Panc1 (cell line): ENCODE results near the gene ATRNL1. TPM values are rescaled to one million over a fixed set of nuclear protein-coding genes. Genes with fewer than 3 reads are reported as not detected.

Experiments used
- ATAC-seq: fragments of 200-7000 bp; cut with Tn5 transposase; 2 replicates; pipeline ENCODE4 v1.9.1; 2020; ENCODE audit warnings: mild to moderate bottlenecking, moderate library complexity
- BruUV-seq: library from RNA; stranded (reverse); fragments of 400-500 nt; replicated peaks from 2 replicates; lab custom pipeline; 2021; lab: Mats Ljungman, UMichigan
- CTCF ChIA-PET: fragments of 300-600 bp; sonication (Branson Sonifier 250); formaldehyde crosslinking; loops from one replicate; lab custom pipeline; 2022; ENCODE audit warnings: antibody characterized with exemption; lab: Charles Lee
- POLR2A ChIA-PET: fragments of 300-600 bp; sonication (Branson Sonifier 250); formaldehyde crosslinking; loops from one replicate; lab custom pipeline; 2022; ENCODE audit warnings: antibody characterized with exemption; lab: Charles Lee
- DNase-seq: peaks from one replicate; pipeline ENCODE4 v3.0.0-alpha.2; 2010; ENCODE audit warnings: low read depth, low spot score
- H3K27ac ChIP-seq: 2 replicates; pipeline ENCODE4 v1.5.1; 2011; ENCODE audit warnings: mild to moderate bottlenecking, low read length, inconsistent platforms
- H3K27me3 ChIP-seq: fragments of 200-500 bp; sonication (Bioruptor generic); 2 replicates; pipeline ENCODE4 v1.6.0; 2014; ENCODE audit warnings: low read length, inconsistent platforms; ENCODE audit not compliant: control insufficient read depth, insufficient read depth
- H3K36me3 ChIP-seq: fragments of 200-500 bp; sonication (Bioruptor generic); 2 replicates; pipeline ENCODE4 v1.5.1; 2014; ENCODE audit warnings: inconsistent platforms, mild to moderate bottlenecking, low read length, moderate library complexity; ENCODE audit not compliant: control insufficient read depth, insufficient read depth
- H3K4me1 ChIP-seq: 2 replicates; pipeline ENCODE4 v1.5.1; 2011; ENCODE audit warnings: inconsistent platforms, mild to moderate bottlenecking, low read length, moderate library complexity; ENCODE audit not compliant: control insufficient read depth, insufficient read depth
- H3K4me3 ChIP-seq, 2 experiments: 2 replicates each; pipeline ENCODE4 v1.5.1; 2011 to 2012; ENCODE audit warnings: low read depth in 2 of 2, low read length in 2 of 2, mild to moderate bottlenecking in 2 of 2, inconsistent platforms in 1 of 2, moderate library complexity in 1 of 2
- H3K9me3 ChIP-seq: fragments of 200-500 bp; sonication (Bioruptor generic); 2 replicates; pipeline ENCODE4 v1.5.1; 2014; ENCODE audit warnings: low read depth, mild to moderate bottlenecking, inconsistent platforms, low read length, moderate library complexity; ENCODE audit not compliant: control insufficient read depth, insufficient read depth
- CTCF ChIP-seq: fragments of 450-650 bp; IDR thresholded peaks from 2 replicates; pipeline ENCODE4 v1.5.1; 2017; ENCODE audit warnings: mild to moderate bottlenecking
- POLR2AphosphoS5 ChIP-seq: IDR thresholded peaks from 2 replicates; pipeline ENCODE4 v1.6.1; 2012; ENCODE audit warnings: mild to moderate bottlenecking, low read depth, low read length, moderate library complexity
- REST ChIP-seq, 2 experiments: IDR thresholded peaks; 2 replicates each; pipeline ENCODE4 v1.6.1; 2011 to 2012; ENCODE audit warnings: low read depth in 2 of 2, control low read depth in 1 of 2, low read length in 1 of 2, mild to moderate bottlenecking in 1 of 2, moderate library complexity in 1 of 2; ENCODE audit not compliant: insufficient read depth in 1 of 2
- SIN3A ChIP-seq: IDR thresholded peaks from 2 replicates; pipeline ENCODE4 v1.6.1; 2012; ENCODE audit warnings: low read depth, mild to moderate bottlenecking, low read length, moderate library complexity, borderline replicate concordance; ENCODE audit not compliant: insufficient read depth
- TCF7L2 ChIP-seq: IDR thresholded peaks from 2 replicates; pipeline ENCODE4 v1.6.1; 2011; ENCODE audit warnings: mild to moderate bottlenecking, low read depth, low read length, inconsistent platforms
- in situ Hi-C: cut with HindIII; loops from 2 replicates; pipeline ENCODE4 v1.10.0; 2016; ENCODE audit warnings: low sequenced_read_pairs, low pct_unique_long_range_greater_than_20kb
- intact Hi-C: fragments of 100-400 bp; cut with micrococcal nuclease; formaldehyde crosslinking; loops from one replicate; pipeline ENCODE4 v1.10.0; 2022; ENCODE audit not compliant: unreplicated experiment
- total RNA-seq: library from RNA; stranded (reverse); gene quantifications from one replicate; pipeline ENCODE4 v1.2.1, GENCODE V29; 2021; ENCODE audit not compliant: unreplicated experiment

The ATRNL1 gene
- total RNA-seq, 1 experiment from 2014 or later = 17.1 TPM

- no peaks in the 10 kb centered on the region for H3K27me3 ChIP-seq
- in situ Hi-C loops (no loop called here), intact Hi-C loops (loop anchor here (1.0 kb wide), 1 partner anchor 252 kb away; no protein-coding TSS in a partner anchor)
- no peak overlapping the region for H3K27ac ChIP-seq
- H3K4me3 ChIP-seq = no peak overlapping the region
- no peaks in the 10 kb centered on the region for H3K9me3 ChIP-seq
- DNase-seq = peak; percentile 20
- TF ChIP-seq SIN3A (no peak), REST (IDR thresholded peaks at IDR 0.05; ENCODE audit: insufficient read depth in 1 of 2, low read depth in 2 of 2, low read length in 1 of 2) (no peak), CTCF (no peak; the same call in 1 of the 2 replicates), POLR2AphosphoS5 (no peak), TCF7L2 (no peak)
- H3K36me3 ChIP-seq = no peaks in the 10 kb centered on the region
- no TSS peak for BruUV-seq
- CTCF ChIA-PET = interaction anchor here (0.9 to 1.2 kb wide), 2 partner anchors 251 to 658 kb away, joined by 4 to 26 read pairs; no protein-coding TSS in a partner anchor
- ATAC-seq = peak; percentile 70; the same call in 1 of the 2 replicates
- POLR2A ChIA-PET = interaction anchor here (0.5 kb wide), 1 partner anchor 305 kb away, joined by 4 read pairs; no protein-coding TSS in a partner anchor
- no peaks in the 10 kb centered on the region for H3K4me1 ChIP-seq
Measured at GRCh38 chr10:115129752-115130151, 36.6 kb downstream of the ATRNL1 start.

GRCh38 chr10:115136616-115137015, 43.5 kb downstream of the ATRNL1 start:
- H3K27me3 ChIP-seq = no peaks in the 10 kb centered on the region
- intact Hi-C loops (no loop called here), in situ Hi-C loops (no loop called here)
- ATAC-seq (no peak), DNase-seq (no peak)
- CTCF ChIA-PET = no interaction called here
- H3K36me3 ChIP-seq = no peaks in the 10 kb centered on the region
- POLR2A ChIA-PET = no interaction called here
- H3K4me3 ChIP-seq = no peak overlapping the region
- H3K4me1 ChIP-seq = no peaks in the 10 kb centered on the region
- no peak overlapping the region for H3K27ac ChIP-seq
- no peaks in the 10 kb centered on the region for H3K9me3 ChIP-seq
- TF ChIP-seq CTCF (no peak), POLR2AphosphoS5 (no peak), SIN3A (no peak), TCF7L2 (no peak), REST (IDR thresholded peaks at IDR 0.05; ENCODE audit: insufficient read depth in 1 of 2, low read depth in 2 of 2, low read length in 1 of 2) (no peak)
- BruUV-seq = no TSS peak
